H1 (cell line): ENCODE data around the gene FBN2. TPM values are rescaled to one million over a fixed set of nuclear protein-coding genes. Genes with fewer than 3 reads are reported as not detected.

ENCODE experiments used
- CTCF ChIA-PET: fragments of 300-600 bp; sonication (Branson Sonifier 250); formaldehyde crosslinking; loops from one replicate; lab custom pipeline; 2021; ENCODE audit not compliant: partially characterized antibody; lab: Charles Lee
- POLR2A ChIA-PET: fragments of 300-600 bp; sonication (Branson Sonifier 250); formaldehyde crosslinking; loops from one replicate; lab custom pipeline; 2021; ENCODE audit warnings: inconsistent platforms; ENCODE audit not compliant: partially characterized antibody; lab: Charles Lee
- DNase-seq, 2 experiments: peaks; one replicate each; pipeline versions ENCODE4 v3.0.0 to v3.0.0-alpha.2; 2010 to 2022; ENCODE audit warnings: low spot score in 2 of 2, low read depth in 1 of 2, mixed read lengths in 1 of 2
- FAIRE-seq: peaks from 2 replicates; lab custom pipeline; 2011; peaks lifted over from hg19 to GRCh38; lab: Jason Lieb, UNC
- H2AFZ ChIP-seq: 2 replicates; pipeline ENCODE4 v1.8.1; 2012; ENCODE audit warnings: low read length, inconsistent platforms
- H2AK5ac ChIP-seq: 2 replicates; pipeline ENCODE4 v1.6.1; 2013; ENCODE audit warnings: low read depth, low read length
- H2BK120ac ChIP-seq: replicated peaks from 2 replicates; pipeline ENCODE3; 2013; ENCODE audit warnings: low read depth, low read length, inconsistent platforms
- H2BK12ac ChIP-seq: 2 replicates; pipeline ENCODE4 v1.6.1; 2013; ENCODE audit warnings: low read depth, low read length
- H2BK15ac ChIP-seq: 2 replicates; pipeline ENCODE4 v1.6.1; 2013; ENCODE audit warnings: low read length
- H2BK20ac ChIP-seq: 2 replicates; pipeline ENCODE4 v1.6.1; 2013; ENCODE audit warnings: low read length
- H2BK5ac ChIP-seq: 2 replicates; pipeline ENCODE4 v1.6.1; 2013; ENCODE audit warnings: low read depth, low read length
- H3K14ac ChIP-seq: 2 replicates; pipeline ENCODE4 v1.6.1; 2013; ENCODE audit warnings: inconsistent platforms; ENCODE audit not compliant: insufficient read length
- H3K18ac ChIP-seq: 2 replicates; pipeline ENCODE4 v1.6.1; 2013; ENCODE audit warnings: low read length; ENCODE audit errors: extremely low read depth
- H3K23ac ChIP-seq: 2 replicates; pipeline ENCODE4 v1.6.1; 2013; ENCODE audit warnings: inconsistent platforms; ENCODE audit not compliant: insufficient read length
- H3K23me2 ChIP-seq: 2 replicates; pipeline ENCODE4 v1.6.1; 2013; ENCODE audit warnings: low read depth, low read length
- H3K27ac ChIP-seq: 2 replicates; pipeline ENCODE4 v1.6.1; 2011; ENCODE audit warnings: low read depth, low read length, inconsistent platforms
- H3K27me3 ChIP-seq, 4 experiments: replicated peaks in 1 of 4; 1 replicate in 1 of 4; 2 replicates in 3 of 4; pipeline versions ENCODE4 v1.6.1 to v1.8.1; 2011 to 2013; ENCODE audit warnings: low read length in 3 of 4, mild to moderate bottlenecking in 3 of 4, inconsistent platforms in 2 of 4, mixed read lengths in 2 of 4, moderate library complexity in 1 of 4; ENCODE audit not compliant: control insufficient read depth in 3 of 4, insufficient read depth in 3 of 4; ENCODE audit errors: extremely low read depth in 1 of 4
- H3K36me3 ChIP-seq, 4 experiments: 2 replicates each; pipeline versions ENCODE4 v1.6.1 to v1.8.1; 2011 to 2013; ENCODE audit warnings: mild to moderate bottlenecking in 4 of 4, low read length in 3 of 4, moderate library complexity in 2 of 4, control low read depth in 1 of 4, inconsistent platforms in 1 of 4; ENCODE audit not compliant: insufficient read depth in 4 of 4, control insufficient read depth in 2 of 4
- H3K4ac ChIP-seq: replicated peaks from 2 replicates; pipeline ENCODE3; 2013; ENCODE audit warnings: low read length, low read depth, mixed read lengths, inconsistent platforms; ENCODE audit not compliant: insufficient read length
- H3K4me1 ChIP-seq, 4 experiments: replicated peaks in 1 of 4; 1 replicate in 1 of 4; 2 replicates in 3 of 4; pipeline versions ENCODE4 v1.6.1 to v1.8.1; 2011 to 2013; ENCODE audit warnings: low read length in 3 of 4, inconsistent platforms in 2 of 4, mixed read lengths in 1 of 4; ENCODE audit not compliant: insufficient read depth in 4 of 4, control insufficient read depth in 3 of 4
- H3K4me2 ChIP-seq, 2 experiments: 2 replicates each; pipeline versions ENCODE4 v1.6.1 to v1.8.1; 2011 to 2013; ENCODE audit warnings: low read depth in 2 of 2, low read length in 2 of 2, control low read depth in 1 of 2, inconsistent platforms in 1 of 2, mild to moderate bottlenecking in 1 of 2; ENCODE audit not compliant: insufficient read depth in 1 of 2
- H3K4me3 ChIP-seq, 4 experiments: fragments of 200-600, 300-600 bp in 1 of 4; sonication (generic), shearing (Covaris generic), sonication (Bioruptor Twin) in 1 of 4; 2 replicates each; pipeline versions ENCODE4 v1.5.1 to v1.8.1; 2011 to 2016; ENCODE audit warnings: low read length in 4 of 4, low read depth in 3 of 4, control low read depth in 2 of 4, inconsistent platforms in 2 of 4, mild to moderate bottlenecking in 2 of 4, mixed read lengths in 1 of 4, moderate library complexity in 1 of 4; ENCODE audit not compliant: insufficient read depth in 2 of 4; ENCODE audit errors: extremely low read depth in 1 of 4
- H3K56ac ChIP-seq: replicated peaks from 2 replicates; pipeline ENCODE3; 2013; ENCODE audit warnings: low read depth, mild to moderate bottlenecking, mixed read lengths, low read length, inconsistent platforms; ENCODE audit not compliant: insufficient read length
- H3K79me1 ChIP-seq: 2 replicates; pipeline ENCODE4 v1.6.1; 2013; ENCODE audit warnings: low read depth, low read length, control low read depth
- H3K79me2 ChIP-seq, 2 experiments: 2 replicates each; pipeline versions ENCODE4 v1.6.1 to v1.8.1; 2012 to 2013; ENCODE audit warnings: low read length in 2 of 2, mild to moderate bottlenecking in 2 of 2, inconsistent platforms in 1 of 2; ENCODE audit not compliant: insufficient read depth in 2 of 2, control insufficient read depth in 1 of 2
- H3K9ac ChIP-seq, 4 experiments: replicated peaks in 1 of 4; 1 replicate in 1 of 4; 2 replicates in 3 of 4; pipeline versions ENCODE4 v1.6.1 to v1.8.1; 2011 to 2013; ENCODE audit warnings: low read depth in 3 of 4, low read length in 3 of 4, control low read depth in 2 of 4, mild to moderate bottlenecking in 2 of 4, moderate library complexity in 2 of 4, inconsistent platforms in 1 of 4; ENCODE audit errors: extremely low read depth in 1 of 4
- H3K9me3 ChIP-seq, 2 experiments: 2 replicates each; pipeline versions ENCODE4 v1.6.1 to v1.8.1; 2012 to 2013; ENCODE audit warnings: mild to moderate bottlenecking in 2 of 2, moderate library complexity in 2 of 2, control low read depth in 1 of 2, inconsistent platforms in 1 of 2, low read depth in 1 of 2, low read length in 1 of 2, mixed read lengths in 1 of 2; ENCODE audit not compliant: insufficient read depth in 2 of 2
- H4K20me1 ChIP-seq, 2 experiments: replicated peaks in 1 of 2; 2 replicates each; pipeline versions ENCODE3 to v1.8.1; 2011 to 2013; ENCODE audit warnings: inconsistent platforms in 2 of 2, low read length in 2 of 2, mild to moderate bottlenecking in 1 of 2; ENCODE audit not compliant: insufficient read depth in 2 of 2, control insufficient read depth in 1 of 2
- H4K5ac ChIP-seq: 2 replicates; pipeline ENCODE4 v1.6.1; 2013; ENCODE audit warnings: low read length, low read depth, mixed read lengths, inconsistent platforms; ENCODE audit not compliant: insufficient read length
- H4K8ac ChIP-seq: 2 replicates; pipeline ENCODE4 v1.8.0; 2013; ENCODE audit warnings: mild to moderate bottlenecking, moderate library complexity, low read length, inconsistent platforms; ENCODE audit not compliant: insufficient read depth; ENCODE audit errors: extremely low read depth
- H4K91ac ChIP-seq: replicated peaks from 2 replicates; pipeline ENCODE3; 2013; ENCODE audit warnings: low read length, mixed read lengths, inconsistent platforms; ENCODE audit not compliant: insufficient read length
- BACH1 ChIP-seq: IDR thresholded peaks from 2 replicates; pipeline ENCODE4 v1.6.1; 2012; ENCODE audit warnings: low read length, improper control_type of control experiment
- EP300 ChIP-seq, 2 experiments: IDR thresholded peaks; 1 replicate in 1 of 2; 2 replicates in 1 of 2; pipeline ENCODE4 v1.6.1; 2011 to 2012; ENCODE audit warnings: low read depth in 2 of 2, low read length in 2 of 2, mild to moderate bottlenecking in 2 of 2, borderline replicate concordance in 1 of 2, inconsistent platforms in 1 of 2, moderate library complexity in 1 of 2
- FOSL1 ChIP-seq: IDR thresholded peaks from 2 replicates; pipeline ENCODE4 v1.6.1; 2011; ENCODE audit warnings: mild to moderate bottlenecking, low read depth, low read length, moderate library complexity; ENCODE audit not compliant: insufficient read depth
- HDAC2 ChIP-seq, 2 experiments: fragments of 300-600 bp in 1 of 2; sonication (generic) in 1 of 2; IDR thresholded peaks; 2 replicates each; pipeline ENCODE4 v1.6.1; 2011 to 2012; ENCODE audit warnings: low read depth in 2 of 2, low read length in 2 of 2, mild to moderate bottlenecking in 2 of 2, moderate library complexity in 2 of 2, borderline replicate concordance in 1 of 2, inconsistent platforms in 1 of 2
- KDM5A ChIP-seq: fragments of 200-600 bp; IDR thresholded peaks from 2 replicates; pipeline ENCODE4 v1.7.1; 2012; ENCODE audit warnings: mild to moderate bottlenecking, low read length, inconsistent platforms, mixed read lengths
- NANOG ChIP-seq: IDR thresholded peaks from 2 replicates; pipeline ENCODE4 v1.6.1; 2011; ENCODE audit warnings: low read length, low read depth, mild to moderate bottlenecking, inconsistent platforms; ENCODE audit not compliant: insufficient read depth, poor library complexity, severe bottlenecking
- RFX5 ChIP-seq: IDR thresholded peaks from 2 replicates; pipeline ENCODE4 v1.6.1; 2011; ENCODE audit warnings: low read depth, low read length, improper control_type of control experiment, borderline replicate concordance
- SIN3A ChIP-seq, 2 experiments: IDR thresholded peaks in 1 of 2; conservative IDR thresholded peaks in 1 of 2; 2 replicates each; pipeline ENCODE4 v1.6.1; 2011 to 2012; ENCODE audit warnings: low read length in 2 of 2, improper control_type of control experiment in 1 of 2, low read depth in 1 of 2, mild to moderate bottlenecking in 1 of 2
- TBP ChIP-seq: IDR thresholded peaks from 2 replicates; pipeline ENCODE4 v1.6.1; 2011; ENCODE audit warnings: low read depth, low read length, improper control_type of control experiment
- TCF12 ChIP-seq: IDR thresholded peaks from 2 replicates; pipeline ENCODE4 v1.6.1; 2011; ENCODE audit warnings: low read depth, mild to moderate bottlenecking, low read length
- TEAD4 ChIP-seq: IDR thresholded peaks from 2 replicates; pipeline ENCODE4 v1.6.1; 2012; ENCODE audit warnings: low read depth, low read length, inconsistent platforms, mixed read lengths
- ZNF274 ChIP-seq: IDR thresholded peaks from 2 replicates; pipeline ENCODE4 v1.7.0; 2012; ENCODE audit warnings: low read length, borderline replicate concordance; ENCODE audit errors: extremely low read depth
- WGBS, 2 experiments: shearing (Covaris generic) in 1 of 2; methylation state at CpG; one replicate each; pipeline versions ENCODE4 v1.1.6 to v1.1.7; 2013 to 2015; ENCODE audit warnings: low lambda C conversion rate in 2 of 2, mixed read lengths in 2 of 2, inconsistent platforms in 1 of 2, low coverage in 1 of 2, missing lambda C conversion rate in 1 of 2; ENCODE audit not compliant: insufficient replicate concordance in 2 of 2, insufficient coverage in 1 of 2, insufficient read length in 1 of 2; ENCODE audit errors: extremely low coverage in 1 of 2, missing lambda C conversion rate in 1 of 2; 5-methylcytosine and 5-hydroxymethylcytosine counted together
- polyA plus RNA-seq, 7 experiments: library from polyadenylated mRNA; depleted of rRNA in 3 of 7; stranded (reverse) in 5 of 7; unstranded in 2 of 7; fragments of >200 nt in 5 of 7; fragments of 200-250 nt in 2 of 7; gene quantifications; 1 replicate in 5 of 7; 2 replicates in 1 of 7; 4 replicates in 1 of 7; pipeline versions ENCODE4 v1.2.1 to v1.2.3, GENCODE V29; 2011 to 2013; ENCODE audit warnings: missing spikeins in 2 of 7, mixed read lengths in 2 of 7
- total RNA-seq: library from RNA; stranded (reverse); fragmentation: NEBNext Ultra II Directional; extraction: Animal tissue kit (Norgen Biotek cat#: 25700); gene quantifications from 2 replicates; pipeline ENCODE4 v1.2.1, GENCODE V29; 2021

Gene FBN2
- total and polyA plus RNA-seq, 2 of the 8 experiments (the other 6 are each of a cell fraction or from before 2014, with no cell fraction given) = 14.1 to 16.3 TPM

- Histone ChIP-seq H4K5ac (no peak overlapping the region), H2AK5ac (no peak overlapping the region), H3K4me1 (no peaks in the 10 kb centered on the region), H4K20me1 (no peaks in the 10 kb centered on the region), H2BK12ac (no peak overlapping the region), H3K4me3 (no peak overlapping the region), H3K4me2 (no peak overlapping the region), H2BK120ac (no peak overlapping the region), H3K14ac (no peak overlapping the region), H3K79me2 (no peaks in the 10 kb centered on the region)
- no peak for FAIRE-seq
- TF ChIP-seq FOSL1 (no peak), BACH1 (no peak), SIN3A (conservative IDR thresholded peaks at IDR 0.05 in 1 of 2, IDR thresholded peaks at IDR 0.05 in 1 of 2; ENCODE audit: low read depth in 1 of 2, low read length in 2 of 2) (no peak), TEAD4 (no peak), TBP (no peak), KDM5A (no peak), EP300 (IDR thresholded peaks at IDR 0.05; ENCODE audit: borderline replicate concordance in 1 of 2, low read depth in 2 of 2, low read length in 2 of 2) (no peak), TCF12 (no peak), NANOG (no peak), ZNF274 (no peak), HDAC2 (IDR thresholded peaks at IDR 0.05; ENCODE audit: borderline replicate concordance in 1 of 2, low read depth in 2 of 2, low read length in 2 of 2) (no peak), RFX5 (no peak)
- TF ChIP-seq, all 59 proteins: peak for 0
- no peak overlapping the region for H2BK5ac ChIP-seq
- H3K9me3 ChIP-seq = 0 out of 4 replicates have a peak, but pooled peaks cover 0 to 4% of the 10 kb centered on the region in 2 experiments
- no peak overlapping the region for H2BK20ac ChIP-seq
- no peak overlapping the region for H3K56ac ChIP-seq
- H3K23ac ChIP-seq = no peak overlapping the region
- H3K36me3 ChIP-seq = no peaks in the 10 kb centered on the region
- CTCF ChIA-PET = interaction anchor here (0.9 to 1.2 kb wide), 3 partner anchors 13 to 691 kb away, joined by 3 read pairs; no protein-coding TSS in a partner anchor
- no peak overlapping the region for H3K9ac ChIP-seq
- no peaks in the 10 kb centered on the region for H3K79me1 ChIP-seq
- 100% methylated on average over 1 of the region's 1 CpG; no CpG with 5 or more reads in 1 of the 2 experiments for WGBS, 2 experiments
- no peak overlapping the region for H3K18ac ChIP-seq
- no peak overlapping the region for H4K8ac ChIP-seq
- no peak overlapping the region for H3K4ac ChIP-seq
- DNase-seq = no peak
- H4K91ac ChIP-seq = no peak overlapping the region
- H3K27ac ChIP-seq = no peak overlapping the region
- no peak overlapping the region for H2BK15ac ChIP-seq
- no peak overlapping the region for H2AFZ ChIP-seq
- H3K23me2 ChIP-seq = no peaks in the 10 kb centered on the region
- POLR2A ChIA-PET = no interaction called here
- H3K27me3 ChIP-seq = no peaks in the 10 kb centered on the region
Measured at GRCh38 chr5:128254789-128255188, 283.3 kb downstream of the FBN2 start.
